ACC112 (cell line): ENCODE results near the gene NEURL1B.

Experiments
- H2AFZ ChIP-seq: fragments of 200-600 bp; sonication (generic); one replicate; pipeline ENCODE4 v1.6.0; 2017; ENCODE audit warnings: antibody characterized with exemption, low read length; ENCODE audit not compliant: unreplicated experiment
- H3K27ac ChIP-seq: fragments of 200-600 bp; sonication (generic); 2 replicates; pipeline ENCODE4 v1.5.1; 2014; ENCODE audit warnings: low read depth, mild to moderate bottlenecking, antibody characterized with exemption, low read length, moderate library complexity
- H3K27me3 ChIP-seq: fragments of 200-600 bp; sonication (generic); 2 replicates; pipeline ENCODE4 v1.6.1; 2014; ENCODE audit warnings: mild to moderate bottlenecking, antibody characterized with exemption, low read length, moderate library complexity, mixed read lengths; ENCODE audit not compliant: insufficient read depth
- H3K36me3 ChIP-seq: fragments of 200-600 bp; sonication (generic); 2 replicates; pipeline ENCODE4 v1.6.1; 2016; ENCODE audit warnings: mild to moderate bottlenecking, antibody characterized with exemption, low read length, moderate library complexity, mixed read lengths; ENCODE audit not compliant: insufficient read depth
- H3K4me1 ChIP-seq: fragments of 200-600 bp; sonication (generic); one replicate; pipeline ENCODE4 v1.6.1; 2016; ENCODE audit warnings: low read length, mixed read lengths; ENCODE audit not compliant: insufficient read depth, unreplicated experiment, control insufficient read depth
- H3K4me3 ChIP-seq: fragments of 200-600 bp; sonication (generic); 2 replicates; pipeline ENCODE4 v1.5.1; 2014; ENCODE audit warnings: mild to moderate bottlenecking, low read depth, low read length
- H3K79me2 ChIP-seq: fragments of 200-600 bp; sonication (generic); one replicate; pipeline ENCODE4 v1.6.0; 2016; ENCODE audit warnings: low read length; ENCODE audit not compliant: control insufficient read depth, unreplicated experiment, insufficient read depth

Gene NEURL1B

GRCh38 chr5:172680921-172681320 is 39.9 kb downstream of the NEURL1B start:
- Histone ChIP-seq H2AFZ (no peak overlapping the region), H3K4me3 (no peak overlapping the region), H3K27ac (no peak overlapping the region), H3K4me1 (peaks cover under 1% of the 10 kb centered on the region), H3K79me2 (no peaks in the 10 kb centered on the region), H3K36me3 (no peaks in the 10 kb centered on the region), H3K27me3 (no peaks in the 10 kb centered on the region)

DNA sequence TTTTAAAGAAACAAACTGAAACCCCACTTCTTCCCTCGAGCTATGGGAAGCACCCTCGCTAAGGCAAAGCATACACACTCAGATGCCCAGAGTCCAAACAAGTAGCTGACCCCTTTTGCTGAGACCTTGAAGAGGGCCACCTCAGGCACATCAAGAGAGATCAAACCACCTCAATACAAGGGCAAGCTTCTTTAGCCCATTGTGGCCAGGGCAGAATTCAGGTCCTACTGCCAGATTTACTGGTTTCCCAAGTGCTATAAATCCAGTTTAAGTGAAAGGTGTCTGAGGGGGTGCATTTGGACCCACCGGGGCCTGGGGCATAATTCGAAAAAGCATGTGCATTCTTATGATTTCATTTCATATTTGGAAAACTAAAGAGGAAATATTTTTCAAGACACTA is 40.4 kb downstream of the NEURL1B start:
- H3K27ac ChIP-seq = no peak overlapping the region
- no peak overlapping the region for H2AFZ ChIP-seq
- no peak overlapping the region for H3K4me3 ChIP-seq
- H3K27me3 ChIP-seq = no peaks in the 10 kb centered on the region
- no peaks in the 10 kb centered on the region for H3K79me2 ChIP-seq
- H3K4me1 ChIP-seq = peaks cover 5% of the 10 kb centered on the region
- no peaks in the 10 kb centered on the region for H3K36me3 ChIP-seq

GRCh38 chr5:172683264-172683644 is 42.2 kb downstream of the NEURL1B start:
- no peaks in the 10 kb centered on the region for H3K36me3 ChIP-seq
- H3K4me1 ChIP-seq = peaks cover 5% of the 10 kb centered on the region
- H2AFZ ChIP-seq = no peak overlapping the region
- no peak overlapping the region for H3K4me3 ChIP-seq
- no peak overlapping the region for H3K27ac ChIP-seq
- H3K79me2 ChIP-seq = no peaks in the 10 kb centered on the region
- H3K27me3 ChIP-seq = no peaks in the 10 kb centered on the region

DNA sequence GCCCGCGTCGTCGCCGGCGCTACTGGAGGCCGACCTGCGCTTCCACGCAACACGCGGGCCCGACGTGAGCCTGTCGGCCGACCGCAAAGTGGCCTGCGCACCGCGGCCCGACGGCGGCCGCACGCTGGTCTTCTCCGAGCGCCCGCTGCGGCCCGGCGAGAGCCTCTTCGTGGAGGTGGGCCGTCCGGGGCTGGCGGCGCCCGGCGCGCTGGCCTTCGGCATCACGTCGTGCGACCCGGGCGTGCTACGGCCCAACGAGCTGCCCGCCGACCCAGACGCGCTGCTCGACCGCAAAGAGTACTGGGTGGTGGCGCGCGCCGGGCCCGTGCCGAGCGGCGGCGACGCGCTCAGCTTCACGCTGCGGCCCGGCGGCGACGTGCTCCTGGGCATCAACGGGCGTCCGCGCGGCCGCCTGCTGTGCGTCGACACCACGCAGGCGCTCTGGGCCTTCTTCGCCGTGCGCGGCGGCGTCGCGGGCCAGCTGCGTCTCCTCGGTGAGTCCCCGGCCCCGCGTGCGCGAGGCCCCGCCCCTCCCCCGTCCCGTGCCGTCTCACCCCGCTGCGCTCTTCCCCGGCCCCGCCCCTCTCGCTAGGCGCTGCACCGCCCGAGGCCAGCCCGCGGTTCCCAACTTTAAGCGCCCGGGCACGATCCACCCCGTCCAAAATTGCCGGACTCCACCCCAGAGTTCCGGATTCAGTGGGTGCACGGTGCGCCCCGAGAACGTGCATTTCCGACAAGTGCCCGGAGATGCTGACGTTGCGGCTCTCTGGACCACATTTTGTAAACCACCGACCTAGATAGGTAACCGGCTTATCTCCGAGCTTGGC is 42.8 kb downstream of the NEURL1B start:
- Histone ChIP-seq H3K27ac (no peak overlapping the region), H3K36me3 (no peaks in the 10 kb centered on the region), H3K4me1 (peaks cover 5% of the 10 kb centered on the region), H2AFZ (no peak overlapping the region), H3K79me2 (no peaks in the 10 kb centered on the region), H3K4me3 (no peak overlapping the region), H3K27me3 (no peaks in the 10 kb centered on the region)

DNA sequence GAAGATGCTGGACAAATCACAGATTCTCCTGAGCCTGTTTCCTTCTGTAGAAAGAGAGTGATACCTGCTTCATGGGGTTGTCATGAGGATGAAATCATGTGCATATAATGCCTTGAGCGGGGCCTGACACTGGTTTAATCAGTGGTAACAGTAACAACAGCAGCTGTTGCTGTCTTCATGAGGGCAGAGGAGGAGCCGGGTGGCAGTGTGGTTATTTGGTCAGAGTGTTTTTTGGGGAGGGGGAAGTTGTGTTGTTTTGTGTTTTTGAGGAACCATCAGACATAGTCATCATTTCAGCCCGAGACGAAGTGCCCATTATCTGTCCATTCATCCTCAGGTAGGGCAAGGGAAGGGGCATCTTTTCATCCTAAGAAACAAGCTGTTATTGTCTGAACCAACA is 44.0 kb downstream of the NEURL1B start:
- H3K4me1 ChIP-seq = peaks cover 5% of the 10 kb centered on the region
- H3K27ac ChIP-seq = no peak overlapping the region
- H3K27me3 ChIP-seq = no peaks in the 10 kb centered on the region
- H3K4me3 ChIP-seq = no peak overlapping the region
- no peaks in the 10 kb centered on the region for H3K36me3 ChIP-seq
- H2AFZ ChIP-seq = no peak overlapping the region
- H3K79me2 ChIP-seq = no peaks in the 10 kb centered on the region

DNA sequence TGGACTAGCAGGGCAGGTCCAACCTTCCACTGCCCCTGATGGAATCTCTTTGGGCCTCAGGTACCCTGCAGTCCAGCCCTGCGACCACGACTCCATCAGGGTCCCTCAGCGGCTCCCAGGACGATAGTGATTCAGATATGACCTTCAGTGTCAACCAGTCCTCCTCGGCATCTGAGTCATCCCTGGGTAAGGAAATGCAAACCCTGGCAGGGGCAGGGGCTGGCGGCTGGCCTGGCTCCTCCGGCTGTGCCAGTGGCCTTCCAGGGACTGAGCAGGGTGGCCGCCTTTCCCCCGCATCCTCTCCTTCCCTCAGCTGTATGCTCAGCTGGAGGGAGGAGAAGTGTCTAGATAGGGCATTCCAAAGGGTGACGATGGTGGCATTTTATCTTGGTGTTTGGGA is 45.0 kb downstream of the NEURL1B start:
- no peaks in the 10 kb centered on the region for H3K27me3 ChIP-seq
- H3K4me3 ChIP-seq = no peak overlapping the region
- no peak overlapping the region for H3K27ac ChIP-seq
- H2AFZ ChIP-seq = no peak overlapping the region
- H3K4me1 ChIP-seq = peaks cover 5% of the 10 kb centered on the region
- no peaks in the 10 kb centered on the region for H3K79me2 ChIP-seq
- no peaks in the 10 kb centered on the region for H3K36me3 ChIP-seq

DNA sequence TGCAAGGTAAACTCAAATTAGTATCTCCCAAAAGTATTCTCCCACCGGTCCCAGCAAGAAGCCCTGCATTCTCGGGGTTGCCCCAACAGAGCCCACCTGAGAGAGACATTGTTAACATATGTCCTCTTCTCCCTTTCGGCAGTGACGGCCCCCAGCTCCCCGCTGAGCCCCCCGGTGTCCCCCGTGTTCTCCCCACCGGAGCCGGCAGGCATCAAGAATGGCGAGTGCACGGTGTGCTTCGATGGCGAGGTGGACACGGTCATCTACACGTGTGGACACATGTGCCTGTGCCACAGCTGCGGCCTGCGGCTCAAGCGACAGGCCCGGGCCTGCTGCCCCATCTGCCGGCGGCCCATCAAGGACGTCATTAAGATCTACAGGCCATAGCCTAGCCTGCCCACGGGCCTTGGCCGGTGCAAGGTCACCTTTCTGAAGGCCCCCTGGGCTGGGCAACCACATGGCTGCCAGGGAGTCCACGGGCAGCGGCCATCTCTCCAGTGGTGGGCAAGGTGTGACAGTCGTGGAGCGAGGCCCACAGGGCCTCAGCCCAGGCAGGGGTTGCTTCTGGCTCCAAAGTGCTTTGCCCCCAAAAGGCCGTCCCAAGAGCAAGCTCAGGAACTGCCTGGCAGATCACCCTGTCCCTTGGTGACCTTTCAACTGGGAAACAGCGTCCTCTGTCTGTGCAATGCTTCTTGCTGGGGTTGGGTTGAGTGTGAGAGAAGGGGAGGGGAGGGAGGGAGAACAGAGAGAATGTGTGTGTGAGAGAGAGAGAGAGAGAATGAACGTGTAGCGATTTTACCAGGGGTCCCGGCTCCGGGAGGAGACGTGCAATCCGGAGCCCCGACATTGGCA is 45.7 kb downstream of the NEURL1B start:
- no peak overlapping the region for H2AFZ ChIP-seq
- H3K36me3 ChIP-seq = no peaks in the 10 kb centered on the region
- H3K27ac ChIP-seq = no peak overlapping the region
- no peaks in the 10 kb centered on the region for H3K79me2 ChIP-seq
- peaks cover 5% of the 10 kb centered on the region for H3K4me1 ChIP-seq
- H3K27me3 ChIP-seq = no peaks in the 10 kb centered on the region
- H3K4me3 ChIP-seq = no peak overlapping the region

DNA sequence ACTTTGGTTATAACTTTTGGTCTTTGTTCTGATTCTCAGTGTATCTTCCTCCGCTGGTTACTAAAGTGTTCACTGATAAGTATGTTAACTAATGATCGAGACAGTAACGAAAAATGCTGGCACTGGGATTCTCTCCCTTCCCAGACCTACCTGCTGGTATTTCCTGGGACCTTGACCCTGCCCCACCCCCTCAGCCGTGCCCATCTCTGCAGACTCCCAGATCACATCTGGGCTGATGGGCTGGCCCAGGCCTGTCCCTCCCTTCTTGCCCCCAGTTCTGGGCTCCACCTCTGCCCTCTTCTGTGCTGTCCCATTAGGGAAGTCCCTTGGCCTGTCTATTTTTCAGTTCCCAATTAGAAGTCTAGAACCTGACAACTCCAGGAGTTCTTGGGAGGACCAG is 46.9 kb downstream of the NEURL1B start:
- Histone ChIP-seq H3K4me3 (no peak overlapping the region), H3K79me2 (no peaks in the 10 kb centered on the region), H2AFZ (no peak overlapping the region), H3K27me3 (no peaks in the 10 kb centered on the region), H3K4me1 (peaks cover 5% of the 10 kb centered on the region), H3K36me3 (no peaks in the 10 kb centered on the region), H3K27ac (no peak overlapping the region)

DNA sequence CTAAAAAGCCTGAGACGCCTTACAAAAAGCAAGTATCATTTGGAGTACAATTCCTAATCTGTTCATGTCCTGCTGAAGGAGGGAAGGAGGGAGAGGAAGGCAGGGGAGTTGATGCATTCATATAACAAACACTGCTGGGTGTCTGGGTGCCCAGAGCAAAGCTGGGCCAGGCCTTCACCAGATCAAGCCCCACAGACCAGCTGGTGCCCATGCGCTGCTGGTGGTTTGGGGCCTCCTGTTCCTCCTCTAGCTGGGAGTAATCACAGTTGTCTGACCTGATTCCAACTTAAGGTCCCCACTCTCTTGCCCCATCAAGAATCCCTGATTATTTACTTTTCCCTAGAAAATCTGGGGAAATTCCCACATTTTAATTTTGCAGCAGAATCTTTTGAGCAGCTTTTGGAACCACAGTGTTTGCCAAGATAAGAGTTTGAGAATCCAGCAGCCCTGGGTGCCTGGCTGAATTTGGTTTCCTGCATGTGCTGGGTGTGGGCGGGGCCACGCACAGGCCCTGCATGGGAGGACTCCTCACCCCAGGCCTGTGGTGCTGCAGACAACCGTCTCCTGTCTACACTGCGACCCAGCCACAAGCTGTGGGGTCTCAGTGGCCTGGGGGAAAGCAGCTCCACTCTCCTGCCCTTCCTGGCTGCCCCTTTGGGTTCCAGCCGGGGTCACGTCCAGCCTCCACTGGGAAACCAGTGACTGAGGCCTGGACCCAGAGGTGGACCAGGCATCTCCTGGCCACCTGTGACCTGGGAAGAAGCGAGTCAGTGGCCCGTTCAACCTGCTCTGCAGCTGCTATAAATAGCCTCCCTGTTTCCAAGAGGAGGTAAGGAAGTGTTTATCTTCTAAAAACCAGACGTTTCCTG is 47.5 kb downstream of the NEURL1B start:
- peaks cover 5% of the 10 kb centered on the region for H3K4me1 ChIP-seq
- no peak overlapping the region for H2AFZ ChIP-seq
- H3K4me3 ChIP-seq = no peak overlapping the region
- H3K27me3 ChIP-seq = no peaks in the 10 kb centered on the region
- no peaks in the 10 kb centered on the region for H3K79me2 ChIP-seq
- no peak overlapping the region for H3K27ac ChIP-seq
- no peaks in the 10 kb centered on the region for H3K36me3 ChIP-seq

GRCh38 chr5:172689218-172689572 is 48.1 kb downstream of the NEURL1B start:
- Histone ChIP-seq H3K4me3 (no peak overlapping the region), H3K27me3 (no peaks in the 10 kb centered on the region), H3K79me2 (no peaks in the 10 kb centered on the region), H3K36me3 (no peaks in the 10 kb centered on the region), H3K4me1 (peaks cover 5% of the 10 kb centered on the region), H3K27ac (no peak overlapping the region), H2AFZ (no peak overlapping the region)
